Measurements from ENCODE around the gene ARHGEF2. TPM values are rescaled to one million over a fixed set of nuclear protein-coding genes. Genes with fewer than 3 reads are reported as not detected.
A peak's percentile ranks its signal among the peaks of the same experiment; 100 is the strongest.

Gene ARHGEF2
- total and polyA plus RNA-seq, 2 of the 13 experiments (the other 11 are each of a cell fraction or from before 2014, with no cell fraction given): 16.1 to 32.1 TPM

DNA sequence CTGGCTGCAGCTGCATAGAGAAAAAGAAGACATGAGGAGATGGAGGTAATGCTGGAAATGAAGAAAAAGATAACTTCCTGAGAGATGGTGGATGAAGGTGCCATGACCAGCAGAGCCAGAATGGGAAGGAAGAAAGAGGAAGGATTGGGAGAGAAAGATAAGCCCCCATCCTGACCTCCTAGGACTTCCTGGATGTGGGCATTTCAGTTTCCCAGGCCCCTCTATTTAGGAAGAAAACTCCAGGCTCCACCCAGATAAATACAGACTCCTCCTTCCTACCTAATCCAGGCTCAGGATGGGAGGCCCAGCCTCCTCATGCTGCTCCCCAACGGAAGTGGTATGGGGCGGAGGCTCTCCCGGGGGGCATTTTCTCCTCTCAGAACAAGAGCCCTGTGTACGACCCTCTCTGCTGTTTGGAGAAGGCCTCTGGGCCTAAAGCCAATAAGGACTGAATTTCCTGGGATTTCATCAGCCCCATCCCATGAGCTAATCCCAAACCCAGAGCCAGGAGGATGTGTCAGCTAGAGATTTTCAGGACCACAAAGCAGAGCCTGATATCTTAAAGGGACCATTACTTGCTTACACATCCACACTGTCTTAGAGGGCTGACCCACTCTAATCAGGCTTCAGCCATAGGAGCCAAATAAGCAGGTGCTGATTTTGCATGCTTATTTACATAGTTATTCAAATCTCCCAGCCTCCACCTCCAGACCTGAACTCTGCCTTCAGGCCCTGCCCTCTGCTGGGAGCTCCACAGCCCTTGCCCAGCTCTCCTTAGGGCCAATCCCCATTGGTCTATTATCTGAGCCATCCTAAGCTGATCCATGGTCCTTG lies 5.1 kb upstream of the ARHGEF2 start (continued):
- TF ChIP-seq, protein P1, sequence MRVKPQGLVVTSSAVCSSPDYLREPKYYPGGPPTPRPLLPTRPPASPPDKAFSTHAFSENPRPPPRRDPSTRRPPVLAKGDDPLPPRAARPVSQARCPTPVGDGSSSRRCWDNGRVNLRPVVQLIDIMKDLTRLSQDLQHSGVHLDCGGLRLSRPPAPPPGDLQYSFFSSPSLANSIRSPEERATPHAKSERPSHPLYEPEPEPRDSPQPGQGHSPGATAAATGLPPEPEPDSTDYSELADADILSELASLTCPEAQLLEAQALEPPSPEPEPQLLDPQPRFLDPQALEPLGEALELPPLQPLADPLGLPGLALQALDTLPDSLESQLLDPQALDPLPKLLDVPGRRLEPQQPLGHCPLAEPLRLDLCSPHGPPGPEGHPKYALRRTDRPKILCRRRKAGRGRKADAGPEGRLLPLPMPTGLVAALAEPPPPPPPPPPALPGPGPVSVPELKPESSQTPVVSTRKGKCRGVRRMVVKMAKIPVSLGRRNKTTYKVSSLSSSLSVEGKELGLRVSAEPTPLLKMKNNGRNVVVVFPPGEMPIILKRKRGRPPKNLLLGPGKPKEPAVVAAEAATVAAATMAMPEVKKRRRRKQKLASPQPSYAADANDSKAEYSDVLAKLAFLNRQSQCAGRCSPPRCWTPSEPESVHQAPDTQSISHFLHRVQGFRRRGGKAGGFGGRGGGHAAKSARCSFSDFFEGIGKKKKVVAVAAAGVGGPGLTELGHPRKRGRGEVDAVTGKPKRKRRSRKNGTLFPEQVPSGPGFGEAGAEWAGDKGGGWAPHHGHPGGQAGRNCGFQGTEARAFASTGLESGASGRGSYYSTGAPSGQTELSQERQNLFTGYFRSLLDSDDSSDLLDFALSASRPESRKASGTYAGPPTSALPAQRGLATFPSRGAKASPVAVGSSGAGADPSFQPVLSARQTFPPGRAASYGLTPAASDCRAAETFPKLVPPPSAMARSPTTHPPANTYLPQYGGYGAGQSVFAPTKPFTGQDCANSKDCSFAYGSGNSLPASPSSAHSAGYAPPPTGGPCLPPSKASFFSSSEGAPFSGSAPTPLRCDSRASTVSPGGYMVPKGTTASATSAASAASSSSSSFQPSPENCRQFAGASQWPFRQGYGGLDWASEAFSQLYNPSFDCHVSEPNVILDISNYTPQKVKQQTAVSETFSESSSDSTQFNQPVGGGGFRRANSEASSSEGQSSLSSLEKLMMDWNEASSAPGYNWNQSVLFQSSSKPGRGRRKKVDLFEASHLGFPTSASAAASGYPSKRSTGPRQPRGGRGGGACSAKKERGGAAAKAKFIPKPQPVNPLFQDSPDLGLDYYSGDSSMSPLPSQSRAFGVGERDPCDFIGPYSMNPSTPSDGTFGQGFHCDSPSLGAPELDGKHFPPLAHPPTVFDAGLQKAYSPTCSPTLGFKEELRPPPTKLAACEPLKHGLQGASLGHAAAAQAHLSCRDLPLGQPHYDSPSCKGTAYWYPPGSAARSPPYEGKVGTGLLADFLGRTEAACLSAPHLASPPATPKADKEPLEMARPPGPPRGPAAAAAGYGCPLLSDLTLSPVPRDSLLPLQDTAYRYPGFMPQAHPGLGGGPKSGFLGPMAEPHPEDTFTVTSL (CRISPR knock-in tag; IDR thresholded peaks at IDR 0.05; ENCODE audit: borderline replicate concordance): no peak
- TF ChIP-seq, protein P2, sequence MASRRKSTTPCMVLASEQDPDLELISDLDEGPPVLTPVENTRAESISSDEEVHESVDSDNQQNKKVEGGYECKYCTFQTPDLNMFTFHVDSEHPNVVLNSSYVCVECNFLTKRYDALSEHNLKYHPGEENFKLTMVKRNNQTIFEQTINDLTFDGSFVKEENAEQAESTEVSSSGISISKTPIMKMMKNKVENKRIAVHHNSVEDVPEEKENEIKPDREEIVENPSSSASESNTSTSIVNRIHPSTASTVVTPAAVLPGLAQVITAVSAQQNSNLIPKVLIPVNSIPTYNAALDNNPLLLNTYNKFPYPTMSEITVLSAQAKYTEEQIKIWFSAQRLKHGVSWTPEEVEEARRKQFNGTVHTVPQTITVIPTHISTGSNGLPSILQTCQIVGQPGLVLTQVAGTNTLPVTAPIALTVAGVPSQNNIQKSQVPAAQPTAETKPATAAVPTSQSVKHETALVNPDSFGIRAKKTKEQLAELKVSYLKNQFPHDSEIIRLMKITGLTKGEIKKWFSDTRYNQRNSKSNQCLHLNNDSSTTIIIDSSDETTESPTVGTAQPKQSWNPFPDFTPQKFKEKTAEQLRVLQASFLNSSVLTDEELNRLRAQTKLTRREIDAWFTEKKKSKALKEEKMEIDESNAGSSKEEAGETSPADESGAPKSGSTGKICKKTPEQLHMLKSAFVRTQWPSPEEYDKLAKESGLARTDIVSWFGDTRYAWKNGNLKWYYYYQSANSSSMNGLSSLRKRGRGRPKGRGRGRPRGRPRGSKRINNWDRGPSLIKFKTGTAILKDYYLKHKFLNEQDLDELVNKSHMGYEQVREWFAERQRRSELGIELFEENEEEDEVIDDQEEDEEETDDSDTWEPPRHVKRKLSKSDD (CRISPR knock-in tag; IDR thresholded peaks at IDR 0.05; ENCODE audit: low read depth): no peak
- TF ChIP-seq, protein P3, sequence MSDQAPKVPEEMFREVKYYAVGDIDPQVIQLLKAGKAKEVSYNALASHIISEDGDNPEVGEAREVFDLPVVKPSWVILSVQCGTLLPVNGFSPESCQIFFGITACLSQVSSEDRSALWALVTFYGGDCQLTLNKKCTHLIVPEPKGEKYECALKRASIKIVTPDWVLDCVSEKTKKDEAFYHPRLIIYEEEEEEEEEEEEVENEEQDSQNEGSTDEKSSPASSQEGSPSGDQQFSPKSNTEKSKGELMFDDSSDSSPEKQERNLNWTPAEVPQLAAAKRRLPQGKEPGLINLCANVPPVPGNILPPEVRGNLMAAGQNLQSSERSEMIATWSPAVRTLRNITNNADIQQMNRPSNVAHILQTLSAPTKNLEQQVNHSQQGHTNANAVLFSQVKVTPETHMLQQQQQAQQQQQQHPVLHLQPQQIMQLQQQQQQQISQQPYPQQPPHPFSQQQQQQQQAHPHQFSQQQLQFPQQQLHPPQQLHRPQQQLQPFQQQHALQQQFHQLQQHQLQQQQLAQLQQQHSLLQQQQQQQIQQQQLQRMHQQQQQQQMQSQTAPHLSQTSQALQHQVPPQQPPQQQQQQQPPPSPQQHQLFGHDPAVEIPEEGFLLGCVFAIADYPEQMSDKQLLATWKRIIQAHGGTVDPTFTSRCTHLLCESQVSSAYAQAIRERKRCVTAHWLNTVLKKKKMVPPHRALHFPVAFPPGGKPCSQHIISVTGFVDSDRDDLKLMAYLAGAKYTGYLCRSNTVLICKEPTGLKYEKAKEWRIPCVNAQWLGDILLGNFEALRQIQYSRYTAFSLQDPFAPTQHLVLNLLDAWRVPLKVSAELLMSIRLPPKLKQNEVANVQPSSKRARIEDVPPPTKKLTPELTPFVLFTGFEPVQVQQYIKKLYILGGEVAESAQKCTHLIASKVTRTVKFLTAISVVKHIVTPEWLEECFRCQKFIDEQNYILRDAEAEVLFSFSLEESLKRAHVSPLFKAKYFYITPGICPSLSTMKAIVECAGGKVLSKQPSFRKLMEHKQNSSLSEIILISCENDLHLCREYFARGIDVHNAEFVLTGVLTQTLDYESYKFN (CRISPR knock-in tag; conservative IDR thresholded peaks at IDR 0.05): no peak
- TF ChIP-seq, protein P4, sequence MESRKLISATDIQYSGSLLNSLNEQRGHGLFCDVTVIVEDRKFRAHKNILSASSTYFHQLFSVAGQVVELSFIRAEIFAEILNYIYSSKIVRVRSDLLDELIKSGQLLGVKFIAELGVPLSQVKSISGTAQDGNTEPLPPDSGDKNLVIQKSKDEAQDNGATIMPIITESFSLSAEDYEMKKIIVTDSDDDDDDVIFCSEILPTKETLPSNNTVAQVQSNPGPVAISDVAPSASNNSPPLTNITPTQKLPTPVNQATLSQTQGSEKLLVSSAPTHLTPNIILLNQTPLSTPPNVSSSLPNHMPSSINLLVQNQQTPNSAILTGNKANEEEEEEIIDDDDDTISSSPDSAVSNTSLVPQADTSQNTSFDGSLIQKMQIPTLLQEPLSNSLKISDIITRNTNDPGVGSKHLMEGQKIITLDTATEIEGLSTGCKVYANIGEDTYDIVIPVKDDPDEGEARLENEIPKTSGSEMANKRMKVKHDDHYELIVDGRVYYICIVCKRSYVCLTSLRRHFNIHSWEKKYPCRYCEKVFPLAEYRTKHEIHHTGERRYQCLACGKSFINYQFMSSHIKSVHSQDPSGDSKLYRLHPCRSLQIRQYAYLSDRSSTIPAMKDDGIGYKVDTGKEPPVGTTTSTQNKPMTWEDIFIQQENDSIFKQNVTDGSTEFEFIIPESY (CRISPR knock-in tag; IDR thresholded peaks at IDR 0.05): no peak
- no peak for TF ChIP-seq ZIK1 (CRISPR knock-in tag; IDR thresholded peaks at IDR 0.05; ENCODE audit: borderline replicate concordance, low read depth)
- no peak for TF ChIP-seq ZNF382 (CRISPR knock-in tag; IDR thresholded peaks at IDR 0.05; ENCODE audit: borderline replicate concordance)
- TF ChIP-seq ZNF253 (CRISPR knock-in tag; IDR thresholded peaks at IDR 0.05; ENCODE audit: borderline replicate concordance): no peak
- TF ChIP-seq FOXA1 (IDR thresholded peaks at IDR 0.05): no peak
- peak; percentile 27; the same call in 1 of the 2 replicates for TF ChIP-seq FOXA1 (CRISPR knock-in tag; IDR thresholded peaks at IDR 0.05)
- TF ChIP-seq ZNF749 (CRISPR knock-in tag; IDR thresholded peaks at IDR 0.05; ENCODE audit: borderline replicate concordance): peak; percentile 28; the same call in 1 of the 2 replicates
- TF ChIP-seq ZNF782 (CRISPR knock-in tag; IDR thresholded peaks at IDR 0.05; ENCODE audit: borderline replicate concordance): no peak
- no peak for TF ChIP-seq ZNF432 (CRISPR knock-in tag; IDR thresholded peaks at IDR 0.05; ENCODE audit: borderline replicate concordance)
- no peak for TF ChIP-seq PITX1 (CRISPR knock-in tag; IDR thresholded peaks at IDR 0.05)

Measured in HepG2 (cell line).